PC-3 (cell line): ENCODE measurements around the gene NBR1.
"Not testable (repeated sequence)": the region's sequence is repeated elsewhere in the genome, so short reads cannot be mapped to it uniquely, and the experiment has no call there.

Source experiments
- EZH2 ChIP-seq: fragments of 300-600 bp; sonication (generic); IDR thresholded peaks from one replicate; pipeline ENCODE4 v1.6.1; 2017; ENCODE audit warnings: antibody characterized with exemption, mild to moderate bottlenecking, low read length; ENCODE audit not compliant: unreplicated experiment
- TF ChIP-seq, protein P1 (sequence below): fragments of 300-600 bp; sonication (generic); conservative IDR thresholded peaks from 2 replicates; pipeline ENCODE4 v1.5.1; 2017; ENCODE audit warnings: antibody characterized with exemption, low read depth, mild to moderate bottlenecking, low read length

GRCh38 chr17:43203013-43203412 is 32.0 kb downstream of the NBR1 start:
- TF ChIP-seq, protein P1, sequence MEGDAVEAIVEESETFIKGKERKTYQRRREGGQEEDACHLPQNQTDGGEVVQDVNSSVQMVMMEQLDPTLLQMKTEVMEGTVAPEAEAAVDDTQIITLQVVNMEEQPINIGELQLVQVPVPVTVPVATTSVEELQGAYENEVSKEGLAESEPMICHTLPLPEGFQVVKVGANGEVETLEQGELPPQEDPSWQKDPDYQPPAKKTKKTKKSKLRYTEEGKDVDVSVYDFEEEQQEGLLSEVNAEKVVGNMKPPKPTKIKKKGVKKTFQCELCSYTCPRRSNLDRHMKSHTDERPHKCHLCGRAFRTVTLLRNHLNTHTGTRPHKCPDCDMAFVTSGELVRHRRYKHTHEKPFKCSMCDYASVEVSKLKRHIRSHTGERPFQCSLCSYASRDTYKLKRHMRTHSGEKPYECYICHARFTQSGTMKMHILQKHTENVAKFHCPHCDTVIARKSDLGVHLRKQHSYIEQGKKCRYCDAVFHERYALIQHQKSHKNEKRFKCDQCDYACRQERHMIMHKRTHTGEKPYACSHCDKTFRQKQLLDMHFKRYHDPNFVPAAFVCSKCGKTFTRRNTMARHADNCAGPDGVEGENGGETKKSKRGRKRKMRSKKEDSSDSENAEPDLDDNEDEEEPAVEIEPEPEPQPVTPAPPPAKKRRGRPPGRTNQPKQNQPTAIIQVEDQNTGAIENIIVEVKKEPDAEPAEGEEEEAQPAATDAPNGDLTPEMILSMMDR, result not testable (repeated sequence)
- TF ChIP-seq EZH2, result not testable (repeated sequence)
